DMS53 treated with DMSO at 0.1 percent for 48 hours (cell line): Measurements from ENCODE around the gene RPL11.
"Not testable (repeated sequence)": the region's sequence is repeated elsewhere in the genome, so short reads cannot be mapped to it uniquely, and the experiment has no call there.

Experiments used
- DNase-seq: peaks from one replicate; lab custom pipeline; 2025; ENCODE audit not compliant: unreplicated experiment; lab: John Stamatoyannopoulos, UW

RPL11 gene

GRCh38 chr1:23691499-23692307, at the start of gene RPL11:
TSS of gene RPL11 (plus strand) at chr1:23691806. CDS start at chr1:23691824, 18 bp downstream.
- DNase-seq: peak; percentile 93

DNA sequence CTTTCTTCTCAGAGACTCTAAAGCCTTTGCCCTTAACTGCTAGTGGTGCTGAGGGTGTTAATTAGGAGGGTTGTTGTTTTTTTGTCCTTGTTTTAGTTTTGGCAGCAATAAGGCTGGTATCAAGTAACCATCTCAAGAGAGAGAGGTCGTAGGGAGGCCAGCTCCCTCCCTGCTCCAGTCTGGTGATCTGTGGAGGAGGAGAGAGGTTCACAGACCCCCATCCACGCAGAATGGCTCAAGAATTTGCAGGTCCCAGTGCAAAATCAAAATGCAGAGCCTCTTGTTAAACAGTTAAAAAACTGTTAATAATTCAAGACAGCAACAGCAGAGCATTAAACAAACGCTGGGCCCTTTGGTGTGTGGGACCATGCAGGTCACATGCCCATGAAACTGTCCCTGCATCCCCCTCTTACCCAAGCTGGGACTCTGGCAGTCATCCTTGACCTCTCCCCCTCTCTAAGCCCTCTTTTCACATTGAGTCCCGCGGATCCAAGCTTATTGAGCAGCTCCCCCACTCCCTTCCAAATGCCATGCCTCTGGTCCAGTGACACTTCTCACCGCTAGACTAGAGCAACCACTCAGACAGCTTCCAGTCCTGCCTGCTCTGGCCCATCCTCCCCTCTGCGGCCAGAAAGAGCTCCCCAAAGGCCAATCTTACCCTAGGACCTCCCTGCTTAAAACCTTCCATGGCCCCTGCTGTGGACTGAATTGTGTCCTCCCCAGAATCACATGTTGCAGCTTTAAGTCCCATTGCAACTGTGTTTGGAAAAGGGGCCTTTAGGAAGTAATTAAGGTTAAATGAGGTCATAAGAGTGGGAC, 47.7 kb upstream of the RPL11 start:
- no peak for DNase-seq

DNA sequence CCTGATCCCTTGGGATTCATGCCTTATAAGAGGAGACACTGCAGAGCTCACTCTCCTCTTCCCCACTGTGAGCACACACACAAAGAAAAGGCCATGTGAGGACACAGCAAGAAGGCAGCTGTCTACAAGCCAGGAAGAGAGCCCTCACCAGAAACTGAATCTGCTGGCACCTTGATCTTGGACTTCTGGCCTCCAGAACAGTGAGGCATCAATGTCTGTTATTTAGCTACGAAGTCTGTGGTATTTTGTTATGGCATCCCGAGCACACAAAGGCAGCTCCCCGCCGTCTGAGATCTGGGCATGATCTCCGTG, 47.1 kb upstream of the RPL11 start:
- no peak for DNase-seq

- DNase-seq: no peak
Measured at GRCh38 chr1:23645338-23645737, 46.3 kb upstream of the RPL11 start.

DNA sequence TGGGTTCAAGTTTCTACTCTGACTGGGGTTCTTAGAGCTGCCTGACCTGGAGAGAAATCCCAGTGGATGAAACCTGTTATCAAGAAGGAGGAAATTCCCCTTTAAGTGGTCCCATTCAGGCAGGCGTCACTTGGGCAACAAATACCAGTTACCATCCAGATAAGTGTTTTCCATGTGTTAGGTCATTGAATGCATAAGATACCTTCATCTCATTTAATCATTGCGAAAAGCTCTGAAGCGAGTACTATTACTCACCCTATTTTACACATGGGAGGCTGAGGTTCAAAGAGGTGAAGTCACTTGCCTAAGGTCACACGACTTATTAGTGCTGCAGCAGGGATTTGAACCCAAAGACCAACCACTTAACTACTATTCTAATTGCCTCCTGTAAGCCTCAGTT, 45.5 kb upstream of the RPL11 start:
- no peak for DNase-seq

- no peak for DNase-seq
Measured at GRCh38 chr1:23646541-23646940, 45.1 kb upstream of the RPL11 start.

DNA sequence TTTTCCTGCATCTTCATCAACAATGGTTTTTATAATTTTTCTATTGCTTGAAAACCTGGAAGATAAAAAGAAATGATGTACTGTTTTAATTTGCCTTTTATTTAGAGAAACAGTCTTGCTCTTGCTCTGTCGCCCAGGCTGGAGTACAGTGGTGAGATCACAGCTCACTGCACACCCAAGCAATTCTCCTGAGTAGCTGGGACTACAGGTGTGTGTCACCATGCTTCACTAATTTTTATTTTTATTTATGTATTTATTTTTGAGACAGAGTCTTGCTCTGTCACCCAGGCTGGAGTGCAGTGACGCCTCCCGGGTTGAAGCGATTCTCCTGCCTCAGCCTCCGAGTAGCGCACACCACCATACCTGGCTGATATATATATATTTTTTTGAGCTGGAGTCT, 43.0 kb upstream of the RPL11 start:
- DNase-seq: no peak

DNA sequence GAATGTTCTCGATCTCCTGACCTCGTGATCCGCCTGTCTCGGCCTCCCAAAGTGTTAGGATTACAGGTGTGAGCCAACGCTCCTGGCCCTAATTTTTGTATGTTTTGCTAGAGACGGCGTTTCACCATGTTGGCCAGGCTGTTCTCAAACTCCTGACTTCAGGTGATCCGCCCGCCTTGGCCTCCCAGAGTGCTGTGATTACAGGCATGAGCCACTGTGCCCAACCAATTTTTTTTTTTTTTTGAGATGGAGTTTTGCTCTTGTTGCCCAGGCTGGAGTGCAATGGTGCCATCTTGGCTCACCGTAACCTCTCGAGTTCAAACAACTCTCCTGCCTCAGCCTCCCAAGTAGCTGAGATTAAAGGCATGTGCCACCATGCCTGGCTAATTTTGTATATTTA, 42.4 kb upstream of the RPL11 start:
- not testable (repeated sequence) for DNase-seq

GRCh38 chr1:23650344-23650990, 41.1 kb upstream of the RPL11 start:
- DNase-seq: no peak

- DNase-seq: no peak
Measured at GRCh38 chr1:23651069-23651808, 40.4 kb upstream of the RPL11 start.

GRCh38 chr1:23657659-23658275, 33.8 kb upstream of the RPL11 start:
- peak; percentile 30 for DNase-seq

DNA sequence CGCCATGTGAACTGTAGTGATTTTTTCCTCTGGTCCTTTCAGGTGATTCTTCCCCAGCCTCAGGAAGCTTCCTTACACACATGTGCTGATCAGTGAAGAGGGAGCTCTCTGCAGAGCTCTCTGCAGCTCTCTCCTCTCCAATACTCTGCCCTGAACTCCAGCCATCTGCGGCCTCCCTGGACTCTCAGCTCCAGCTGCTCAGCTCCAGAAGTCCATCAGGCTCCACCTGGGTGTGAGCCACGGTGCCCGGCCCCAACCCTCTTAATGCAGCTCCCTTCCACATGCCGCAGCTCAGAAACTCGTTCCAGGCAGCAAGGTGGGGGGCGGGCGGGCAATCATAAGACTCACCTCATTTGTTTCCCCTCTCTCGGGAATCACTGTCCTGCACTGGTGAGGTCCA, 30.9 kb upstream of the RPL11 start:
- DNase-seq: no peak

GRCh38 chr1:23661887-23662286, 29.7 kb upstream of the RPL11 start:
- no peak for DNase-seq

- DNase-seq: peak; percentile 30
Measured at GRCh38 chr1:23664837-23665795, 26.5 kb upstream of the RPL11 start.

DNA sequence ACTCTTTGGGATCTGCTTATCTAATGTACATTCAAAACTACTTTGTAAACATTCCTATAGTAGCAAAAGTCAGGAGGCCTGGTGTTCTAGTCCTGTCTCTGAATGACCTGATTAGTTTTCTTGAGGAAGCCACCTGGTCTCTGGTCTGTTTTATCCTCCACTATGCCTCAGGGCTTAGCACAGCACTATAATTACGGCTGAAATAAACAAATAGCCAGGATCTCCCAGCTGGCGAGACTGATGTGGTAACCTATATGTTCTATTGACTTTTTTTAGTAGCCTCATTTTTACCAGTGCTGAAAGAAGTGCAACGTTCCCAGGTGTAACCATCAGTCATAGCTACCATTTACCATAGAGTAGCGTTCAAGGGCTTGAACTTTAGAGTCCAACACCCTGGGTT, 24.2 kb upstream of the RPL11 start:
- DNase-seq: no peak

DNA sequence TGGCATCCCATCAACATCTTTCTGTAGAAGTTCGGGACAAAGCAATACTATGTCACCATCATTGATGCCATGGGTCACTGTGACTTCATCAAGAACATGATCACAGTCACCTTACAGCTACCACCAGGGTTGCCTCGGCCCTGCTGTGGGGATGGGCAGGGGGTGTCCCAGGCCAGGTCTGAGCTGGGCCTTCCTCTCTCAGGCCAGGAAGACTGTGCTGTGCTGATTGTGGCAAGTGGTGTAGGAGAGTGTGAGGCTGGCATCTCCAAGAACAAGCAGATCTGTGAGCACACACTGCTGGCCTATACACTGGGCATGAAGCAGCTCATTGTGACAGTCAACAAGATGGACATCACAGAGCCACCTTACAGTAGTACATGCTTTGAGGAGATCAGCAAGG, 20.9 kb upstream of the RPL11 start:
- DNase-seq: no peak

GRCh38 chr1:23673086-23673813, 18.4 kb upstream of the RPL11 start:
- DNase-seq: peak; percentile 85

DNA sequence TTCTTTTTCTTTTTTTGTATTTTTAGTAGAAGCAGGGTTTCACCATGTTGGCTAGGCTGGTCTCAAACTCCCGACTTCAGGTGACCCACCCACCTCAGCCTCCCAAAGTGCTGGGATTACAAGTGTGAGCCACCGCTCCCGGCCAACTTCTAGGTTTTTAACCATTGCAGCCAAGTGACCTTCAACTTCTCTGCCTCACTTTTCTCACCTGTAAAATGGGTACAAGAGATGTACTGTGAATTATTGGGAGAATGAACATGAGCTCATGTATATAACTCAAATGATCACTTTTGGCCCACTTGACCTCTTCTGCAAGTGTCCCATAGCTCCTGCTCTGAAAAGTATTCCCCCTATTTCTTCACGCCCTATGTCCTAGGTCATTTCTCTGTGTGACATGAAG, 11.8 kb upstream of the RPL11 start:
- no peak for DNase-seq

DNA sequence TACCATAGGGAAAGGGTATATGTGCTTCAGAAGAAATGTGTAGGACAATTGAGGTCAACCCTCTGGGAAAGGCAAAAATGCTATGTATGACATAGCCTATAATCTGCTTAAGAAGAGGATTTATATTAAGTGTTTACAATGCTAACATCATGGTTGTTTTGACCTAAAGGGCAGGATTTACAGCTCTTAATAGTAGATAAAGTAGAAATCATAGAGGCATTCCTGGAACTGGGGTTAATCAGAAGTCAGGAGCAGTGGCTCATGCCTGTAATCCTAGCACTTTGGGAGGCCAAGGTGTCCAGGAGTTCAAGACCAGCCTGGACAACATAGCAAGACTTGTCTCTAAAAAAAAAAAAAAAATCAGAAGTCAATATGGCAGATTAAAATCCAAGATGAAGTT, 8.7 kb upstream of the RPL11 start:
- DNase-seq: no peak
